ENCODE results near the gene LLCFC1. TPM values are rescaled to one million over a fixed set of nuclear protein-coding genes. Genes with fewer than 3 reads are reported as not detected.

Gene LLCFC1
- polyA plus RNA-seq (2012; ENCODE audit: insufficient read length, low read depth): not detected

GRCh38 chr7:142939226-142939910 lies at the start of gene LLCFC1:
TSS of gene LLCFC1 (plus strand) at chr7:142939484. CDS start at chr7:142939622, 138 bp downstream.
- TF ChIP-seq REST (IDR thresholded peaks at IDR 0.05; ENCODE audit: insufficient read depth in 1 of 2, low read depth in 2 of 2, low read length in 2 of 2) (no peak), FOXP2 (optimal IDR thresholded peaks at IDR 0.05; ENCODE audit: borderline replicate concordance, extremely low read depth, extremely low read length, insufficient read depth) (no peak), TAF1 (IDR thresholded peaks at IDR 0.05; ENCODE audit: borderline replicate concordance, insufficient read depth, low read length) (no peak)

GRCh38 chr7:142889816-142890215 lies 49.5 kb upstream of the LLCFC1 start:
- TF ChIP-seq SIN3A (IDR thresholded peaks at IDR 0.05; ENCODE audit: borderline replicate concordance, insufficient read depth, low read length) (no peak), POLR2AphosphoS5 (IDR thresholded peaks at IDR 0.05; ENCODE audit: low read depth, low read length) (no peak), REST (IDR thresholded peaks at IDR 0.05; ENCODE audit: insufficient read depth in 1 of 2, low read depth in 2 of 2, low read length in 2 of 2) (no peak), FOXP2 (optimal IDR thresholded peaks at IDR 0.05; ENCODE audit: borderline replicate concordance, extremely low read depth, extremely low read length, insufficient read depth) (no peak), TAF1 (IDR thresholded peaks at IDR 0.05; ENCODE audit: borderline replicate concordance, insufficient read depth, low read length) (no peak)

GRCh38 chr7:142890874-142891485 lies 48.3 kb upstream of the LLCFC1 start:
- TF ChIP-seq FOXP2 (optimal IDR thresholded peaks at IDR 0.05; ENCODE audit: borderline replicate concordance, extremely low read depth, extremely low read length, insufficient read depth) (no peak), REST (IDR thresholded peaks at IDR 0.05; ENCODE audit: insufficient read depth in 1 of 2, low read depth in 2 of 2, low read length in 2 of 2) (no peak), POLR2AphosphoS5 (IDR thresholded peaks at IDR 0.05; ENCODE audit: low read depth, low read length) (no peak), SIN3A (IDR thresholded peaks at IDR 0.05; ENCODE audit: borderline replicate concordance, insufficient read depth, low read length) (no peak), TAF1 (IDR thresholded peaks at IDR 0.05; ENCODE audit: borderline replicate concordance, insufficient read depth, low read length) (no peak)

GRCh38 chr7:142891490-142892082 lies 47.7 kb upstream of the LLCFC1 start:
- TF ChIP-seq REST (IDR thresholded peaks at IDR 0.05; ENCODE audit: insufficient read depth in 1 of 2, low read depth in 2 of 2, low read length in 2 of 2) (no peak), FOXP2 (optimal IDR thresholded peaks at IDR 0.05; ENCODE audit: borderline replicate concordance, extremely low read depth, extremely low read length, insufficient read depth) (no peak), TAF1 (IDR thresholded peaks at IDR 0.05; ENCODE audit: borderline replicate concordance, insufficient read depth, low read length) (no peak), POLR2AphosphoS5 (IDR thresholded peaks at IDR 0.05; ENCODE audit: low read depth, low read length) (no peak), SIN3A (IDR thresholded peaks at IDR 0.05; ENCODE audit: borderline replicate concordance, insufficient read depth, low read length) (no peak)
